Measurements from ENCODE around the gene PTPN9.
A peak's percentile ranks its signal among the peaks of the same experiment; 100 is the strongest.

PTPN9 gene

DNA sequence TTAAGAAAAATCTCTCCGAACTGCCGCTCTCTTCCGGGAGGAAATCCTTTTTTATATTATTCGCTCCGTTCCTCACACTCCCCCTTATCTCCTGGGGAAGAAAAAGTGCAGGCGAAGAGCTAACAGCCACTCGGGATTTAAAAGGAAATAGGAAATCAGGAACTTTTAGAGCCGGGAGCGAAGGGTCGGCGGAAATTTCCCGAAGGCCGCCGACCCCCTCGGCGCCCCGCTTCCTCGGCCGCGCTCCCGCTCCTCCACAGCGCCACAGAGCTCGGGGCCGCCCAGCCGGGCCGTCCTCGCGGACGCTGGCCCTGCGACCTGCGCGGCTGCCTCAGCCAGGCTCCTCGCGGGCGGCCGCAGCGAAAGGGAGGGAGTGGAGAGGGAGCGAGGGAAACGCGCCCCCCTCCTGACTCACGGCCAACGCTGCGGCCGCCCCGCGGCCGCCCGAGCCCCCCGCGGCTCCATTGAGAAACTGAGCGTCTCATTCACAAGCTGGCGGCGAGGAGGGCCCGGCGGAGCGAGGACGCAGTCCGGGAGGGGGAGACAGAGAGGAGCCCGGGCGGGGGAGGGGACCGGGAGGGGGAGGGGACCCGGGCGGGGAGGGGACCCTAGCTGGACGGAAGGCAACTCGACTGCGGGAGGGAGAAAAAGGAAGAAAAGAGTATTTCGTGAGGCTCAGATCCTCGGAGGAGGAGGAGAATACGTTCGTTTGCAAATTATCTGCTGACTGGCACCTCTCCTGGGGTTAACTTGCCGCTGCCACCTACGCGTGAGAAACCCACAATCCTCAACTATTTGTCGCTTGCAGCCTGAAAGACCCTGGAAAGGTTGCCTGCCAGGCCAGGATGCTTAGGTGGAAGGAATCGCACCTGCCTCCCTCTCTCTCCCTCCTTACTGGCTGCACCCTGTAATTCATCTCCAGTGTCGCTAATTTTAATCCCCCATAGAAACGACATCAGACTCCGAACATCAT, at the start of gene PTPN9:
TSS of gene PTPN9 (minus strand) at position 368 of the 973 bp plus-strand sequence. CDS start 539 bp downstream, outside the sequence.
- TF ChIP-seq EGR1 (IDR thresholded peaks at IDR 0.05) (peak; percentile 28; the same call in 1 of the 2 replicates), FOXM1 (IDR thresholded peaks at IDR 0.05; ENCODE audit: borderline replicate concordance, low read depth) (no peak), YY1 (IDR thresholded peaks at IDR 0.05; ENCODE audit: low read depth) (no peak)

DNA sequence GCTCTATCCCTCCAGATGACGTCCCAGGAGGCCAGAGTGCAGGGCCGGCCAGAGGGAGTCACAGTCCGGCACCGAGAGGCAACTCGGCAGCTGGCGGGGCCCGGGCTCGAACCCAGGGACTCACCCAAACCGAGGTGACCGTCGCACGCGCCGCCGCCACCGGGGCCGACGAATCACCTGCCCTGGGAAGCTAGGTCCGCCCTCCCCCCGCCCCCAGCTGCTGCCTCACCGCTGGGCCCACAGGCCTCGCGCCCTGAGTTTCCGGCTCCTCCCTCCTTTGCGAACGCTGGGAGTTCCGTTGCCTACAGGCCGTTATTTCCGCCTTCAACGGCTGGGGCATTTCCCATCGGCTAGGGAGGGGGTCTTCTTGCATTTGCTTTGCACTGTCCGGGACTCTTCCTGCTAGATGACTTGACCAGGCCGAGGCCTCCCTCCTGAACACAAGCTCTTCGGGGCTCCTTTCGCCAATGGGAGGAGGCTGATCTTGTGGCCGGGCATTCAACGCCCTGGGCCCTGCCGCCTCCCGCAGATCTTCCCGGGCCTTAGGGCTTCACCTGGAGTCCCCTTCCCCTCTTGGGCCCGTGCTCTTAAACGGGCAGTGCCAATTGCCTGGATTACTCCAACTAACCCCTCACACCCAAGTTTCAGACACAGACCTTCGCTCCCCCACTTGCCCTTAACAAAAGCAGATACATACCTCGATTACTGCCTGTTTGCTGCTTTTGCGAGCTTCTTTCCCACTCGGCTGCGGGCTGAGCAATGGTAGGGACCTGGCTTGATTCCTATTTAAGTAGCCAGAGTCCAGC, 46.6 kb upstream of the PTPN9 start, which contains the start of gene SNUPN:
TSS of gene SNUPN (minus strand) at position 184 of the 806 bp plus-strand sequence. CDS start 4,674 bp downstream, outside the sequence.
- TF ChIP-seq ZBTB7A (IDR thresholded peaks at IDR 0.05; ENCODE audit: low read depth) (no peak), TAF1 (IDR thresholded peaks at IDR 0.05; ENCODE audit: low read depth) (peak; percentile 57), TEAD4 (IDR thresholded peaks at IDR 0.05) (peak; percentile 36), TCF12 (IDR thresholded peaks at IDR 0.05; ENCODE audit: low read depth) (0 out of 2 replicates have a peak, but pooled peaks have one; percentile 18)
- TF ChIP-seq, protein P1, sequence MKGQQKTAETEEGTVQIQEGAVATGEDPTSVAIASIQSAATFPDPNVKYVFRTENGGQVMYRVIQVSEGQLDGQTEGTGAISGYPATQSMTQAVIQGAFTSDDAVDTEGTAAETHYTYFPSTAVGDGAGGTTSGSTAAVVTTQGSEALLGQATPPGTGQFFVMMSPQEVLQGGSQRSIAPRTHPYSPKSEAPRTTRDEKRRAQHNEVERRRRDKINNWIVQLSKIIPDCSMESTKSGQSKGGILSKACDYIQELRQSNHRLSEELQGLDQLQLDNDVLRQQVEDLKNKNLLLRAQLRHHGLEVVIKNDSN (IDR thresholded peaks at IDR 0.05): peak; percentile 40; the same call in 1 of the 2 replicates
- TF ChIP-seq, protein P2, sequence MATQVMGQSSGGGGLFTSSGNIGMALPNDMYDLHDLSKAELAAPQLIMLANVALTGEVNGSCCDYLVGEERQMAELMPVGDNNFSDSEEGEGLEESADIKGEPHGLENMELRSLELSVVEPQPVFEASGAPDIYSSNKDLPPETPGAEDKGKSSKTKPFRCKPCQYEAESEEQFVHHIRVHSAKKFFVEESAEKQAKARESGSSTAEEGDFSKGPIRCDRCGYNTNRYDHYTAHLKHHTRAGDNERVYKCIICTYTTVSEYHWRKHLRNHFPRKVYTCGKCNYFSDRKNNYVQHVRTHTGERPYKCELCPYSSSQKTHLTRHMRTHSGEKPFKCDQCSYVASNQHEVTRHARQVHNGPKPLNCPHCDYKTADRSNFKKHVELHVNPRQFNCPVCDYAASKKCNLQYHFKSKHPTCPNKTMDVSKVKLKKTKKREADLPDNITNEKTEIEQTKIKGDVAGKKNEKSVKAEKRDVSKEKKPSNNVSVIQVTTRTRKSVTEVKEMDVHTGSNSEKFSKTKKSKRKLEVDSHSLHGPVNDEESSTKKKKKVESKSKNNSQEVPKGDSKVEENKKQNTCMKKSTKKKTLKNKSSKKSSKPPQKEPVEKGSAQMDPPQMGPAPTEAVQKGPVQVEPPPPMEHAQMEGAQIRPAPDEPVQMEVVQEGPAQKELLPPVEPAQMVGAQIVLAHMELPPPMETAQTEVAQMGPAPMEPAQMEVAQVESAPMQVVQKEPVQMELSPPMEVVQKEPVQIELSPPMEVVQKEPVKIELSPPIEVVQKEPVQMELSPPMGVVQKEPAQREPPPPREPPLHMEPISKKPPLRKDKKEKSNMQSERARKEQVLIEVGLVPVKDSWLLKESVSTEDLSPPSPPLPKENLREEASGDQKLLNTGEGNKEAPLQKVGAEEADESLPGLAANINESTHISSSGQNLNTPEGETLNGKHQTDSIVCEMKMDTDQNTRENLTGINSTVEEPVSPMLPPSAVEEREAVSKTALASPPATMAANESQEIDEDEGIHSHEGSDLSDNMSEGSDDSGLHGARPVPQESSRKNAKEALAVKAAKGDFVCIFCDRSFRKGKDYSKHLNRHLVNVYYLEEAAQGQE (IDR thresholded peaks at IDR 0.05; ENCODE audit: low read depth): no peak
- TF ChIP-seq, protein P3, sequence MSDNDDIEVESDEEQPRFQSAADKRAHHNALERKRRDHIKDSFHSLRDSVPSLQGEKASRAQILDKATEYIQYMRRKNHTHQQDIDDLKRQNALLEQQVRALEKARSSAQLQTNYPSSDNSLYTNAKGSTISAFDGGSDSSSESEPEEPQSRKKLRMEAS (IDR thresholded peaks at IDR 0.05): peak; percentile 75; the same call in 1 of the 2 replicates

DNA sequence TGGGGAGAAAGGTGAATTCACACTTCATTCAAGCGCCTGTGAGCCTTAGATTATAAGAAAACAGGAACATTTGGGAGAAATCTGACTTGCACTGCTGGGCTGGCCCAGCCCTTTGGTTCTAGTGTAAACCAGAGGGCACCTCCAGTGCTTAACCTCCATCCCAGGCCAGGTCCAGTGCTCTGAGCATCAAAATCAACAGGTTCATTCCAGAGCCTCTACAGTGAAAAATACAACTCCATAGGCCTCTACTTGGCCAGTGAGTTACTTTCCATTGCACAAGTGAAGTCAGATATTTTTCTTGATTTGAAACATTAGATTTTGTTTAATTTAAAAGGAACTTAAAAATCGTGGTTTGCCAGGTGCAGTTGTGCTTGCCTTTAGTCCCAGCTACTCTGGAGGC, 43.4 kb upstream of the PTPN9 start:
- TF ChIP-seq EGR1 (IDR thresholded peaks at IDR 0.05) (no peak), ZBTB7A (IDR thresholded peaks at IDR 0.05; ENCODE audit: low read depth) (no peak), CREB1 (IDR thresholded peaks at IDR 0.05; ENCODE audit: low read depth) (no peak), RAD21 (IDR thresholded peaks at IDR 0.05; ENCODE audit: low read depth) (no peak), TAF1 (IDR thresholded peaks at IDR 0.05; ENCODE audit: low read depth) (no peak), CEBPB (IDR thresholded peaks at IDR 0.05) (no peak), NFIC (IDR thresholded peaks at IDR 0.05) (no peak), YY1 (IDR thresholded peaks at IDR 0.05; ENCODE audit: low read depth) (no peak), TCF12 (IDR thresholded peaks at IDR 0.05; ENCODE audit: low read depth) (no peak), TEAD4 (IDR thresholded peaks at IDR 0.05) (no peak), FOXM1 (IDR thresholded peaks at IDR 0.05; ENCODE audit: borderline replicate concordance, low read depth) (no peak), EP300 (IDR thresholded peaks at IDR 0.05; ENCODE audit: borderline replicate concordance) (no peak)
- TF ChIP-seq, protein P3 (IDR thresholded peaks at IDR 0.05): no peak
- TF ChIP-seq, protein P2 (IDR thresholded peaks at IDR 0.05; ENCODE audit: low read depth): no peak
- TF ChIP-seq, protein P1 (IDR thresholded peaks at IDR 0.05): no peak

DNA sequence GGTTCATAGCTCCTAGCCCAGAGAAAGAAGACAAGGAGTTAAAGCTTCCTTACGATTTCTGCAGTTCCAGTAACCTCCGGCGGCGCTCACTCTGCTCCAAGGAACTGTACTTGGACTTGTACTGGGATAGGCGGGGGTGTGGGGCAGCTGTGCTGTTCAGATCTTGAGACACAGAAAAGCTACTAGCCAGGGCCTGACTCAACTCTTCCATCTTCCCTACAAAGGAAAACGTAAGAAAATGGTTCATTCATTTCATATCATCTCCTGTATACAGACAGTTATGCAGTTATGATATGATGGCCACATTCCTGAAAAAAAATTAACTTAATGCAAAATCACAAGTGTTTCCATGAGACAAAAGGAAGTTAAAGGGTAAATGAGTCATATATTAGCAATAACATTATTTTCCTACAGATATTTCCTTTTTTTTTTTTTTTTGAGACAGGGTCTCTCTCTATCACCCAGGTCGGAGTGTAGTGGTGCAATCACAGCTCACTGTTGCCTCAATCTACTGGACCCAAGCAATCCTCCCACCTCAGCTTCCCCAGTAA, 41.8 kb upstream of the PTPN9 start:
- TF ChIP-seq FOXM1 (IDR thresholded peaks at IDR 0.05; ENCODE audit: borderline replicate concordance, low read depth): no peak

DNA sequence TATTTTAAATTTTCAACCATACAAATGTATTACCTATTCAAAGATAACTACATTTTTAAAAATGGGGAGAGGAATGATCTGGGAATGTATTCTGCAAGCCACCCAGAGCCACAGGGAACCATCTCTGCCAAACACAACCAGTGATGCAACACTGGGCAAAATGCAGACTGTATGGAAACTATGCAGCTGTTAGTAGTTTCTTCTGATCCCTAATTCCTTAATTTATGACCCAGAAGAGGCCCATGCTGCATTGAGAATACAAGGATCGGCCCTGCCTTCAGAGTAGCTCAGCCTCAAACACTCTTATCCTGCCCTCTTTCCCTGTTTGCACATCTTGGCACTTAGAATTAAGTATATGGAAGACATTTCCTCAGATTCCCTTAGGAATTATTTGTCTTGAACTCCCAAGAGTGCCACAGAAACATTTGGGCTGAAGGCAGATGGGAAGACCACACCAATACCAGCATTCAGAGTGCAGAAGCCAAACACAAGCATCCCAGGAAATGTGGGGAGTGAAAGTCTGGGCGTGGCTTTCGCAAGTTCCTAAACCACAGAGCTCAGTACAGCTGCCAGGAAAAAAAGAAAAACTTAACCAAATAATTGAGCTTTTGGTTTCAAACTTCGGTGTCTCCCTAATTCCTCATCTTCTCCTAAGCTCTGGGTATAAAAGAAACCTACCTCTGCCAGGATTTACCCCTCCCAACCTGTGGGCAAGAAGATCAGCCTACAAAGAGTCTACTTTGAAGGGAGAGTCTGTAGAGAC, 41.1 kb upstream of the PTPN9 start:
- no peak for TF ChIP-seq ZBTB7A (IDR thresholded peaks at IDR 0.05; ENCODE audit: low read depth)
- TF ChIP-seq NFIC (IDR thresholded peaks at IDR 0.05): no peak
- TF ChIP-seq TEAD4 (IDR thresholded peaks at IDR 0.05): no peak
- no peak for TF ChIP-seq TCF12 (IDR thresholded peaks at IDR 0.05; ENCODE audit: low read depth)
- TF ChIP-seq, protein P3 (IDR thresholded peaks at IDR 0.05): no peak
- no peak for TF ChIP-seq RAD21 (IDR thresholded peaks at IDR 0.05; ENCODE audit: low read depth)
- TF ChIP-seq EP300 (IDR thresholded peaks at IDR 0.05; ENCODE audit: borderline replicate concordance): no peak
- TF ChIP-seq, protein P1 (IDR thresholded peaks at IDR 0.05): no peak
- no peak for TF ChIP-seq CREB1 (IDR thresholded peaks at IDR 0.05; ENCODE audit: low read depth)
- TF ChIP-seq, protein P2 (IDR thresholded peaks at IDR 0.05; ENCODE audit: low read depth): no peak
- no peak for TF ChIP-seq EGR1 (IDR thresholded peaks at IDR 0.05)
- no peak for TF ChIP-seq FOXM1 (IDR thresholded peaks at IDR 0.05; ENCODE audit: borderline replicate concordance, low read depth)
- no peak for TF ChIP-seq YY1 (IDR thresholded peaks at IDR 0.05; ENCODE audit: low read depth)
